Central memory CD8-positive, alpha-beta T cell (primary cell): ENCODE measurements around the gene ART4.

ENCODE experiments used
- ATAC-seq: fragments of 150-1000 bp; cut with Tn5 transposase; replicated peaks from 2 replicates; pipeline ENCODE4 v1.10.0; 2022; ENCODE audit warnings: mild to moderate bottlenecking, moderate FRiP score, moderate number of reproducible peaks; ENCODE audit not compliant: poor library complexity, severe bottlenecking; ENCODE audit errors: extremely low read depth
- DNase-seq, 2 donors: peaks; one replicate each; pipeline ENCODE4 v3.0.0; 2021; ENCODE audit warnings: low spot score in 2 of 2
- H3K27ac Mint-ChIP-seq: one replicate; pipeline ENCODE4 v1.8.0; 2022; ENCODE audit warnings: low read depth, mild to moderate bottlenecking, moderate library complexity, mixed read lengths
- H3K27me3 Mint-ChIP-seq: one replicate; pipeline ENCODE4 v1.8.0; 2022; ENCODE audit warnings: mixed read lengths
- H3K36me3 Mint-ChIP-seq: one replicate; pipeline ENCODE4 v1.8.0; 2022; ENCODE audit warnings: mild to moderate bottlenecking, moderate library complexity, mixed read lengths; ENCODE audit not compliant: insufficient read depth
- H3K4me1 Mint-ChIP-seq: one replicate; pipeline ENCODE4 v1.8.0; 2022; ENCODE audit warnings: mixed read lengths
- H3K4me3 Mint-ChIP-seq: one replicate; pipeline ENCODE4 v1.8.0; 2022; ENCODE audit warnings: mild to moderate bottlenecking, moderate library complexity, mixed read lengths
- H3K9me3 Mint-ChIP-seq: one replicate; pipeline ENCODE4 v1.8.0; 2022; ENCODE audit warnings: mixed read lengths

The ART4 gene

DNA sequence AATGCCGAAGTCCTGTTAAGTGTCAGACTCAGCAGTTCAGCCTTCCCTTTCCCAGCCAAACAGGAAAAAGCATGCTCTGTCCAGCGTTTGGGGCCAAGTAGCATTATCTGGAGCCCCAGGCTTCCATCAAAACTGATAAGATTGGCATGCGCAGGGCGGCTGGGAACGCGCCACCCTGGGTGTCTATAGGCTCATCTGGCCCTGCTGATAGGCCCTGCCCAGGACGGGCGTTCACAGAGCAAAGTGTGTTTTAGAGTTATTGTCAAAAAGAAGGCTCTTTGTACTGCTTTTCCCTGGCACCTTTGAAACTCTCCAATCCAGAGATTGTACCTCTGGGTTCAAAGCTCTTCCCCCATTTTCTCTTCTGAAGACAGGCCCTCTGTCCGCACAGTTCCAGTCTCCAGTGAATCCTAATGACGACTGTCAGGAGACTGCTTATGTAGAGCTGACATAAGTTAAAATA, at the start of gene ART4:
Gene ART4 (minus strand): TSS at position 102 of the 463 bp plus-strand sequence. CDS start 413 bp downstream, outside the sequence.
- peaks cover 25% of the 10 kb centered on the region for H3K27me3 Mint-ChIP-seq
- peaks cover 6% of the 10 kb centered on the region for H3K4me1 Mint-ChIP-seq
- no peak within 1 kb of the TSS for H3K4me3 Mint-ChIP-seq
- no peaks in the 10 kb centered on the region for H3K9me3 Mint-ChIP-seq
- DNase-seq, result no peak
- no peak within 1 kb of the TSS for H3K27ac Mint-ChIP-seq
- no peak for ATAC-seq
- peaks cover 4% of the 10 kb centered on the region for H3K36me3 Mint-ChIP-seq

DNA sequence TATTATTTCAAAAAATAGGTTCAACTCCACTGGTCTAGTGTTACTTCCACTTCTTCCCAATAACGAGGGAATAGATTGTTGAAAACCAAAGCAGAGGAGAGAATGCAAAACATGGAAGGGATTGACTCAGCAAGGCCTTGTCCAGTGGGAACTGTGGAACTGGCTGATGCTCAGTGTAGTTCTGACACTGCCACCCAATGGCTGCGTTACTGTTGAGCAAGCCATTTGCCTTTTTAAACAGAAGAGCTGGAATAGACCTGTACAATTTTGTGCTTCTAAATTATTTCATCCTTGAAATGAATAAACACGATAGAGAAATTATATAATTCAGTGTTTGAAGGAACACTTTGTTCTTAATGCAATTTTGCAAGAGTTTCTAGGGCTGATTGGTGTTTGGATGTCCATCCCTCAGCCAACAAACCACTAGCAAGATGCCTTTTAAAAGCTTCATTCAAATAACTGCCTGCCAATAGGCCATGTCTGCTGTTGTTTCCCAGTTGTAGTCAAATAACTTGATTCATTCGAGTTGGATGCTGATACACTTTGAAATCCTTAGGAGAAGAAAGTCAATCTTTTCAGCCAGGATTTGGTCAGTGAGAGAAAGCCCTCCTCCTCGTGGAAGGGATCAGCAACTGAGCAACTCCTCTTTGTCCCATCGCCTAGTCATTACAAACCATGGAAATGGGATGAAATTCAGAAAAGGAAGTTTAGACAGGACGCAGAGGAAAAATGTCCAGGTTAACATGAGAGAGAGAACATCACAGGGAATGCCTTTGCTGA, 49.6 kb upstream of the ART4 start:
- Mint-ChIP-seq H3K4me3 (no peak overlapping the region), H3K4me1 (no peaks in the 10 kb centered on the region), H3K36me3 (no peaks in the 10 kb centered on the region), H3K9me3 (no peaks in the 10 kb centered on the region), H3K27me3 (peaks cover 23% of the 10 kb centered on the region), H3K27ac (no peak overlapping the region)
- no peak for DNase-seq
- no peak for ATAC-seq

GRCh38 chr12:14890701-14891100, 47.4 kb upstream of the ART4 start:
- DNase-seq, result no peak
- Mint-ChIP-seq H3K27me3 (peaks cover 45% of the 10 kb centered on the region), H3K4me1 (peaks cover 9% of the 10 kb centered on the region), H3K36me3 (no peaks in the 10 kb centered on the region), H3K27ac (no peak overlapping the region), H3K4me3 (no peak overlapping the region), H3K9me3 (no peaks in the 10 kb centered on the region)
- ATAC-seq, result no peak

GRCh38 chr12:14886271-14886670, 42.9 kb upstream of the ART4 start:
- Mint-ChIP-seq H3K27me3 (peaks cover 43% of the 10 kb centered on the region), H3K27ac (no peak overlapping the region), H3K36me3 (peaks cover 3% of the 10 kb centered on the region), H3K9me3 (no peaks in the 10 kb centered on the region), H3K4me1 (peaks cover 22% of the 10 kb centered on the region), H3K4me3 (no peak overlapping the region)
- ATAC-seq (no peak), DNase-seq (no peak)

DNA sequence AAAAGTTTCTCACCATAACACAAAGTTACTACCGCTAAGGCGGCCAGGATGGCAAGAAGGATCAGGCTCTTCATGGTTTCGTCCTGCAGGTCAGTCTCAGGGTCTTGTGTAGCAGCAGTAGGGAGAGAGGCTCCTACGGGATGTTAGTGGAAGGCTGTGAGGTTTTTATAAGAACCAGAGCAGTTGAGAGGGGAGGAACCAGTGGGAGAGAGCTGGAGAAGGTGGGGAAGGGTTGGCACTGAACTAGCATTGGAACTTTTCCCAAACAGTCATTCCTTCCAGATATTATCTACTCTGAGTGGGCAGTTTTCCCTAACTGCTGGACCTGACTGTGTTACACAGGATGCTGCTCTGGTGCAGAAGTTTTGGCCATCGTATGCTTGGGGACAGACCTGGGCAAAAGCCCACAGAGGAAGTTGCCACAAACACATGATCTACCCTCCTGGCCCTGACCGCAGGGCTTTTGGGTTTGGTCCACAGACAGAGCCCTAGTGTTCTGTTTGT, 42.4 kb upstream of the ART4 start, which contains the start of gene MGP:
Gene MGP (minus strand): TSS at position 137 of the 504 bp plus-strand sequence. CDS start 63 bp downstream, at position 74.
- DNase-seq (no peak), ATAC-seq (no peak)
- peaks cover 26% of the 10 kb centered on the region for H3K4me1 Mint-ChIP-seq
- H3K36me3 Mint-ChIP-seq, result peaks cover 3% of the 10 kb centered on the region
- peak within 1 kb of the TSS; percentile 52 for H3K4me3 Mint-ChIP-seq
- peaks cover 43% of the 10 kb centered on the region for H3K27me3 Mint-ChIP-seq
- no peaks in the 10 kb centered on the region for H3K9me3 Mint-ChIP-seq
- H3K27ac Mint-ChIP-seq, result no peak within 1 kb of the TSS

DNA sequence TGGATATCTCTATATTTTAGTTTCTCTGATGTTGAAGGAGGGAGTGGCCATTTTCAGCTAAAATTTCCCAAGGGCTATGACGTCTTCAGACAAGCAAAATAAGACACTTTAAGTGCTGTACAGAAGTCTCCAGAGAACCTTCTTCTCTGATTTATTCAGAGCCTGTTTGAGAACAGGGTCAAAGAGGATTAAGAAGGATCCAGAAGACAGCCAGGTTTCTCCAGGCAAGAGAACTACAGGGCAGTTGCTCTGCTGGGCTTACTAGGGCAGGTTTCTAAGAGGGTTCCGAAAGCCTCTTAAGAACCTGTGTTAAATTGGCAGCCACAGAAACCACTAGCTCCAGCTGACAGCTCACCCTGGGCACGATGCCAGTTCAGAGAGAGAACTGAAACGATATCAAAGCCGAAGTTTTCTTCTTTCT, 41.1 kb upstream of the ART4 start:
- peaks cover 43% of the 10 kb centered on the region for H3K27me3 Mint-ChIP-seq
- no peak overlapping the region for H3K27ac Mint-ChIP-seq
- ATAC-seq (peak; percentile 99), DNase-seq (peak; percentile 67 to 80)
- H3K4me1 Mint-ChIP-seq, result peaks cover 32% of the 10 kb centered on the region
- peak overlapping the region; percentile 52 for H3K4me3 Mint-ChIP-seq
- H3K36me3 Mint-ChIP-seq, result peaks cover 3% of the 10 kb centered on the region
- no peaks in the 10 kb centered on the region for H3K9me3 Mint-ChIP-seq

- Mint-ChIP-seq H3K9me3 (no peaks in the 10 kb centered on the region), H3K4me3 (no peak overlapping the region), H3K36me3 (peaks cover 3% of the 10 kb centered on the region), H3K27ac (no peak overlapping the region), H3K4me1 (peaks cover 32% of the 10 kb centered on the region), H3K27me3 (peaks cover 38% of the 10 kb centered on the region)
- ATAC-seq (no peak), DNase-seq (no peak)
Observed at GRCh38 chr12:14883686-14884085, 40.4 kb upstream of the ART4 start.

DNA sequence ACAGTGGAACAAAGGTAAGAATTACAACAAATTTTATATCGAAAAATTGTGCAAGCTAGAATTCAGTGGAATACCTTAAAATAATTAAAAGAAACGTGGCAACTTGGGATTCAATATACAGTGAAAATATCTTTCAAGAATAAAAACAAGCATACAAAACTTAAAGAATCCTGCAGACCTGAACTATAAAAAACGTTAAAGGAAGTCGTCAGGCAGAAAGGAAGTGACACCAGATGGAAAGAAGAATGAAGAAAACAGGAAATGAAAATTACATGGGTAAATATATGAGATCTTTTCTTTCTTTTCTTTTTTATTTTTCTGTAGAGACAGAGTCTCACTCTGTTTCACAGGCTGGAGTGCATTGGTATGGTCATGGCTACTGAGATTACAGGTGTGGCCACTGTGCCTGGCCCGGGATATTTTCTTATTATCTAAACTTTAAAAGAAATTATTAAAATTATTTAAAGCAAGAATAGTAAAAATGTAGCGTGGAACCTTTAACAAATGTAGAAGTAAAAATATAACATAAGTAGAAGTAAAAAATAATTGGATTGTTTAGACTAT, 37.6 kb upstream of the ART4 start:
- Mint-ChIP-seq H3K36me3 (peaks cover 3% of the 10 kb centered on the region), H3K9me3 (no peaks in the 10 kb centered on the region), H3K27ac (no peak overlapping the region), H3K4me3 (no peak overlapping the region), H3K4me1 (peaks cover 26% of the 10 kb centered on the region), H3K27me3 (peaks cover 10% of the 10 kb centered on the region)
- ATAC-seq, result no peak
- no peak for DNase-seq

GRCh38 chr12:14879222-14879933, 36.1 kb upstream of the ART4 start:
- no peak for ATAC-seq
- H3K4me3 Mint-ChIP-seq, result no peak overlapping the region
- no peaks in the 10 kb centered on the region for H3K27me3 Mint-ChIP-seq
- H3K4me1 Mint-ChIP-seq, result peaks cover 14% of the 10 kb centered on the region
- DNase-seq, result no peak
- H3K27ac Mint-ChIP-seq, result no peak overlapping the region
- H3K9me3 Mint-ChIP-seq, result no peaks in the 10 kb centered on the region
- no peaks in the 10 kb centered on the region for H3K36me3 Mint-ChIP-seq

GRCh38 chr12:14878488-14878887, 35.2 kb upstream of the ART4 start:
- no peak overlapping the region for H3K27ac Mint-ChIP-seq
- no peak overlapping the region for H3K4me3 Mint-ChIP-seq
- peaks cover 10% of the 10 kb centered on the region for H3K4me1 Mint-ChIP-seq
- ATAC-seq, result no peak
- no peaks in the 10 kb centered on the region for H3K36me3 Mint-ChIP-seq
- H3K9me3 Mint-ChIP-seq, result no peaks in the 10 kb centered on the region
- H3K27me3 Mint-ChIP-seq, result no peaks in the 10 kb centered on the region
- no peak for DNase-seq

DNA sequence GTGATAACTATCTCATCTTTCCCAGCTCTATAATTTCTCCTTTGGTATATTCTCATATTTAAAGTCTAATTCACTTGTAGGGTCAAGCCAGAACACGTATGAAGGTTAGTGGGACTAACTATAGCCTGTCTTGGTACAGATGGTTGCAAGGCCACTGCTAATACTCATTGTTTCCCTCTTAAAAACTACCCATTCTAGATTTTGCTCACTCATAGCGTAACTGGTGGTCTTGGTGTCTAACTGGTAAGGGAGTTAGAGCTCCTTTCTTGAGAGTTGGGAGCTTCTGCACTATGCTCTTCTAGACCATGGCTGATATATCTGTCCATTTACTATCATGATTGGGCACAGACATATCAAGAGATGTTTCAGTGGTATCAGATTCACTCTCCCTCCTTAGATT, 33.5 kb upstream of the ART4 start:
- ATAC-seq (no peak), DNase-seq (no peak)
- H3K27me3 Mint-ChIP-seq, result no peaks in the 10 kb centered on the region
- H3K4me3 Mint-ChIP-seq, result no peak overlapping the region
- no peaks in the 10 kb centered on the region for H3K36me3 Mint-ChIP-seq
- H3K4me1 Mint-ChIP-seq, result peaks cover 10% of the 10 kb centered on the region
- H3K9me3 Mint-ChIP-seq, result no peaks in the 10 kb centered on the region
- H3K27ac Mint-ChIP-seq, result no peak overlapping the region

GRCh38 chr12:14874882-14875281, 31.6 kb upstream of the ART4 start:
- H3K36me3 Mint-ChIP-seq, result no peaks in the 10 kb centered on the region
- no peak for DNase-seq
- H3K4me3 Mint-ChIP-seq, result no peak overlapping the region
- no peak for ATAC-seq
- H3K9me3 Mint-ChIP-seq, result no peaks in the 10 kb centered on the region
- H3K27ac Mint-ChIP-seq, result no peak overlapping the region
- no peaks in the 10 kb centered on the region for H3K27me3 Mint-ChIP-seq
- no peaks in the 10 kb centered on the region for H3K4me1 Mint-ChIP-seq
